HS-5 (cell line): ENCODE data around the gene WDR45.
A peak's percentile ranks its signal among the peaks of the same experiment; 100 is the strongest.

Source experiments
- DNase-seq: peaks from one replicate; pipeline ENCODE4 v3.0.0-alpha.2; 2012; ENCODE audit warnings: low read depth

The WDR45 gene

DNA sequence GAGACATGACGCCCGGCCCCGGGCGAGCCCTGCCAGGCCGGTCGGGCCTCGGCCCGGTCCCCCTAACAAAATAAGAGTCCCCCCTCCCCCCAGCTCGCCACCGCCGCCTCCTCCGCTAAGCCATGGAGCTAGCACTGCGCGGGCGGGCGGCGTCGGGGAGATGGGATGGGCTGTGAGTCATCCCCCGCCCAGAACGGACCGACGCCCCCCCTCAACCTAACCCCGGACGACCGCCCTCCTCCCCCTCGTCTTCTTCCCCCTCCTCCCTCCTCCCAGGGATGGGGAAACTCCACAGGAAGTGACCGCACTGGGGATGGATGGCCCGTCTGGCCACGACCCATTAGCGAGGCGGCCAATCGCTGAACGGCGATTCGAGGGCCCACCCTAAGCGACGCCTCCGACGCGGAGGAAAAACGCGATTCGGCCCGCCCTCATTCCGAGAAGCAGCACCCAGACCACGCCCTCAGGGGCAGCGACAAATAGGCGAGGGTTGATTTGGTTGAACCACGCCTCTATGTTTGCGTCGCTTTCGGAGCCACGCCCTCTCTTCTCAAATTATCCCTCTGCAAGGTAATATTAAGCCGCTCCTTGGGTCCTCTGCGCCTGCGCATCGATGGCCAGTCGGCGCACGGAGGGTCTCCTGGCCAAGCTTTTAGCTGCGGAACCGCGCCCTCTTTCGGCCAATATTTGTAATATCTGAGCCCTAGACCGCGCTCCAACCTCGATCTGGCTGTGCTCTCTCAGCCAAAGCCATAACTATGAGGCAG is 36.3 kb downstream of the WDR45 start, which contains the start of gene TFE3:
Gene TFE3 (minus strand): TSS at position 138 of the 767 bp plus-strand sequence. CDS start 131 bp downstream, at position 7.
- peak; percentile 93 for DNase-seq

DNA sequence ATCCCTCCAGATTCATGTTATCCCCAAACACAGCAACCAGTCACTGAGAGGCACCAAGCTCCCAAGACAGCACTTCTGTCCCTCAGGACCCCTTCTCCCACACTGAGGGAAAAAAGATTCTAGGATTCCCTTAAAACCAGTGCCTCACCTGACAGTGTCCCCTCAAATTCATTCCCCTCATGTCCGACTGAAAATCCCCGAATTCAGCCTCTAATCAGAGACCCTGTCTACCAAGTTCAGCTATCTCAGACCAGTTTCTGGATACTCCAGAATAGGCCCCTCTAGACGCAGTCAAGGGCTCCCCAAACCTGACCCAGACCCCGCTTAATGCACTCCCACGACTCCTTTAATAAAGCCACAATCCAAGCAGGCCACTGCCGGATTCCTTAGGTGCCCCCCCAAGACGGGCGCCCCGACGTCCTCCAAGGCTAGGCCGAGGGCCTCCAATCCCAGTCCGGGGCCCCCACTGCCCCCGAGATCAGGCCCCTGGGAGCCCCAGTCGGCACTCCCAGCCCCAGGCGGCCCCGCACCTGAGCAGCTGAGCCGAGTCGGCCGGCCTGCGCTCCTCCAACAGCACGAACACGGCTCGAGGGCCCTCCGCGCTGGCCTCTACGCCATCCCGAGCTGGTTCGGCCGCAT is 37.0 kb downstream of the WDR45 start:
- no peak for DNase-seq

DNA sequence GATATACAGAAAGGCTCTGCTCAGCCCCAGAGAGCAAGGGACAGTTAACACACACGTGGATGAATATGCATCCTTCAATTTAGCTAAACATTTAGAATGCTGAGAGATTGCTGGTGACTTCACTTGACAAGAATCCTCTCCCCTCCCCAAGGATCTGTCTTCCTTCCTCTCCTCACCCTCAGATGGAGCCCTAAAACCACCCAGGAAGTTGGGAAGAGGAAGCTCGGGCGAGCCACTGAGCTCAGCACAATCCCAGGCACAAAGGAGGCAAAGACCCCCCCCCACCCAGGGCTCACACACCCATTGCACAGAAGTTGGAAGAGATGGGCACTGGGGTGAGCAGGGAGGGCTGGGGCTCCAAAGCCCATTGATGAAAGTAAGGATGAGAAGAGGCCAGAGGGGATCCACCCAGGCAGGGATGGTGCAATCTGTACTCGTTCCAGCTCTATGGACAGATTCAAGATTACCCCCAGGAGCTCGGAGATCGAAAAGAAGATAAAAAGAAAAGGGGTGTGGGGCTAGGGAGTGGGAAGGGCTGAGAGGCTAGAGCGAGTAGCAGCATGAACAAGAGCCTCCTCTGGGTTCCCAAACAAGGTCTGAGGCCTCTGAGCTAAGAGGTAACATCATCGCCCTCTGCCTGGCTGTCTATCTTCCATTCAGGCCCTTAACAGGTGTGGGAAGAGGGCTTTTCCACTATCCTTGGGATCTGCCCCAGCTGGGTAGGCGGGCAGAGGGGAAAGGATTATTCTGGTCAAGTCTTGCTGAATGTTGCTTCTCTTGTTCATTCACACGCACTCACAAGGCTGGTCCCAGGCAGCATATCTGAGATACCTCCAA is 37.7 kb downstream of the WDR45 start:
- no peak for DNase-seq

DNA sequence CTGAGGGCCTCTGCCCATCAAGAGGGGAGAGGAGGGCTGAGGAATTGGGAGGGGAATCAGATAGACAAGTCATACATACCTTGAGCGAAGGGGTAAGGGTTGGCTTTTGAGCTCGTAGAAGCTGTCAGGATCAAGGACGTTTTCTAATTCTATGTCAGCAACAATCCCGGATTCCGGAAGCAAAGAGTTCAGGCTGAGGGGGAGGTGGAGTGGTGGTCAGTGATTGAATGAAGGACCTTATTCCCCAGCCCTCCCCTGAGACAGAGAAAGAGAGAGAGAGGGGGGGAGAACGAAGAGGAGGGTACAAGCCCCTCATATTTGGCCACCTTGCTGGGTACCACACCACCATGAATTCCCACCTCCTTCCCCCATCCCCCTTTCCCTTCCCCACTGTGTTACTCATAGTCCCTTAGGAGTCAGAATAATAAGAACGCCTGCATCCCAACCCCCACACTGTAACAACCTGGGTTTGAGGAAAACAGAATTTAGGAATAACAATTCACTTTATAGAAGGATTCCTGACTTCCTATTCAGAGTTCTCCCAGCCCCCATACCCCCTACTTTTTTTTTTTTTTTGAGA is 39.2 kb downstream of the WDR45 start:
- no peak for DNase-seq

DNA sequence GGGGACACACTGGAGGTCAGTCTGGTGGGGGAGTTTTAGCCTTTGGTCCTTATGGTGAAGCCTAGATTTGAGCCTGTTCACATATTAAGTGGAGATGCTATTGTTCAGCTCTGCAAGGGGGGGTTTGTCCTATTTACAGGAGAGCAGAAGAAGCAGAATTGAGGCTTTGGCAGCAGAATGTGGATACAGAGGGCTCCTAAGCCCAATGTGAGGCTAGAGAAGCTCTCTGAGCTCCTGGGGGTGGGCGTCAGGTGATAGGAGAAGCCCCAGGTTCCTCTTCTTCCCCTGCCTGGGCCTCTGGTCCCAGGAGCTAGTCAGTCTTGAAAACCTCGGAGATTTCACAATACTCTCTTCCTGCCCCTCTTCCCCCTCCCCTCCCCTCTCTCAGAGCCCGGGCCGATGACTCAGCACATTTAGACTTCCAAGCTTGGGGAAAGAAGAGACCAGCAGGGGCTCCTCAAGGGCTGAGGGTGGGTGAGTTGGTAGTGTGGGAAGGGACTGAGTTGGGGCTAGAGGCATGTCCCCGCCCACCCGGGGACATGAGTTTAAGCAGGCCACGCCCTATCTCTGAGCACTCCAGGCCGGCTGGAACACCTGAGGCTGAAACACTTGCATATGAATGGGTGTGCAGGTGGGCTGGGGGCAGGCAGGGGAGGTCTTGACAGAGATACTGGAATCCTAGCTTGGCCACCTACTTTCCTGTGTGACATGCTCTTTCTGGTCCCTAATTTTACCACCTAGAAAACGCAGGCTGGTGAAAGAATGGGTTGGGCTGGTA is 39.9 kb downstream of the WDR45 start:
- DNase-seq = peak; percentile 72

DNA sequence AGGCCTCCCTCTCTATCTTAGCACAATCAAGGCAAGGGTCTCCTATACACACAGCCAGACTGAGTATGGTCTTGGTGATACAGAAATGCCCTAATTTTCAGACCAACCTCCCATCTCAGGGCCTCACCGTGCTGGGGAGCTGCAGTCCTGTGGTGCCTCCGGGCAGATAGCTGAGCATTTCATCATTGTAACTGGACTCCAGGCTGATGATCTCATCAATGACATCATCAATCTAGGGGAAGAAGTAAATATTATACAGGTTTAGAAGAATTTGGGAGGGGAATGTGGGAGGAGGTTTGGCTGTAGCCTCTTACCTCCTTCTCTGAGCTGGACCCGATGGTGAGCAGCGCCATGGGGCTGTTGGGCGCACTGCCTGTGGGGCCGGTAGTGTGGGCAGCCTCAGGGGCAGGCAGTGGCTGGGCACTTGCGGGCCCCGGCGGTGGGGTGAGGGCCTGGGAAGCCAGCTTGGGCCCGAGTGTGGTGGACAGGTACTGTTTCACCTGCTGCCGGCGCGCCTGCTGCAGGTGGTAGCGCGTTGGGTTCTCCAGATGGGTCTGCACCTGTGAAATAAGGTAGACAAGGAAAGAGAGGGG is 41.7 kb downstream of the WDR45 start:
- DNase-seq = no peak

DNA sequence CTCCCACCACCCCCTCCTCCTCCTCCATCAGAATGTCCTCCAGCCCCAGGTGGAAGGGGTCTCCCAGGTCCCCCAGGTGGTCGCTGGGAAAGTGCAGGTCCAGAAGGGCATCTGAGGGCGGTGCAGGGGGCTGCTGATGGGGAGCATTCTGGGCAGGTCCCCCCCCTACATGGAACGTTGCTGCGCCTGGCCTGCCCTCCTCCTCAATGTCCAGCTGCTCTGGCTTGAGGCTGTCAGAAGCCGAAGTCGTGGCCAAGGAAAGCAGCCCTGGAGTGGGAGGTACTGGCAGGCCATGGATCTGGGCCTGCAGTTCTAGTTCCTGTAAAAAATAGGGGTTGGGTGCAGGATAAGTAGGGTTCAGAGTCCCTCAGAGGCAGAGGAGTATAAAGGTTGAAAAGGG is 49.4 kb downstream of the WDR45 start:
- no peak for DNase-seq

DNA sequence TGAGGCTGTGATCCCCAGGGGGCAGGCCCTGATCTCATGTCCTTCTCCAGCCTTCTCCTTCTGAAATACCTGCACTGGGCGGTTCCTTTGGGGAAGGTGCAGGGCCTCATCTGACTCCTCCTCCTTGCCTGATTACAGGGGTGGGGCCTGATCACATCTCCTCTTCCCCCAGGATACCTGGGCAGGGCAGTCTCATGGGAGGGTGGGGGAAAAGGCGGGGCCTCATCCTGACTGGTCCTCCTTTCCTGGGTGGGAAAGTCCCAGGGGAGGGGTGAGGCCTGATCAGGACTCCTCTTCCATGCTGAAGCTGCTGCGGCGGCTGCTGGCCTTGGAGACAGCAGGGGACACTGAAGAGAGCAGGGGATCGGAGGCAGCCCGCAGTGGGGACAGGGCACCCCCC is 49.8 kb downstream of the WDR45 start:
- DNase-seq = no peak
